NB4 (cell line): Measurements from ENCODE around the gene TEX264.

Experiments used
- CTCF ChIP-seq: IDR thresholded peaks from one replicate; pipeline ENCODE4 v1.5.1; 2012; ENCODE audit warnings: low read depth, low read length
- MYC ChIP-seq: IDR thresholded peaks from 2 replicates; pipeline ENCODE4 v1.6.1; 2011; ENCODE audit warnings: low read depth, low read length
- POLR2A ChIP-seq: IDR thresholded peaks from 2 replicates; pipeline ENCODE4 v1.6.1; 2011; ENCODE audit warnings: mild to moderate bottlenecking; ENCODE audit not compliant: insufficient read length; ENCODE audit errors: extremely low read depth

- TF ChIP-seq POLR2A (no peak), CTCF (no peak), MYC (no peak)
These were observed 11.5 kb downstream of the TEX264 start for GRCh38 chr3:51682526-51682925.
